ENCODE results near the gene TMOD1. TPM values are rescaled to one million over a fixed set of nuclear protein-coding genes. Genes with fewer than 3 reads are reported as not detected.

TMOD1 gene
- total RNA-seq, 4 donors from 2014 or later = 33.4 to 38.6 (median 37.0) TPM

DNA sequence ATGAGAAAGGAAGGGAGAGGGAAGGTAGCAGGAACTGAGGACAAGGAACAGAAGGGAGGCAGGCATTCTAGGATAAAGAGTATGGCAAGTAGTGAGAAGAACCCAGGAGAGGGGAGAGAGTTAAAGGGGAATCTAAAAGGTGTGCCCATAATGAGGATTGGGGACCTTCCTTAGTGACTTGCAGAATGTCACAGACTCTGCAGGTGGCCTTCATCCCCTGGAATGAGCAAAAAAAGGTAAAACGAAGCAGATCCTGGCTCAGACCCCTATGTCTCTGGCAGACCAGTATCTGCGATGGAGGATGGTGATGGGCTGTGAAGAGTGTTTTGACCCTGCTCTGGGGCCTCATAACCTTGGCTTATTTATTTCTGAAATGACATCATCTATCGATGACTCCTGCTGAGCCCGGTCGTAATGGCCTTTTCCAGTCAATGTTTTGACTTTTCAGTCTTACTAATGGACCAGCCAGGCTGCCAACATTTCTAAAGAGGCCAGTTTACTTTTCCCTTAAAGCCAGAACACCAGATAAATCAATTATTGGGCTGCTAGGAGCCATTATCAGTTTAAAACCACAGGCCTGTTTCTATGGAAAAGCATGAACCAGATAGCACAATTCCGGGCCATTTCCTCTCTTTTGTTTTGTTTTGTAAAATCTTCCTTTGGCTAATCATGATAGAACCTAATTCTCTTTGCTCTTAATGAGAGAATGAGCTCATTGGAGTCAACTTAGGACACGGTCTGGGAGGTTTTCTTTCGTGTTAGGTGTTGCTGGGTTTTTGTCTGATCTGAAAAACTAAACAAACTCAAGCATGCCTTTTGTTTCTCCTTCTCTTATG lies 3.1 kb downstream of the TMOD1 start:
- Histone ChIP-seq H3K9me3 (no peaks in the 10 kb centered on the region), H3K27ac (peak overlapping the region in 2 of 3 donors; percentile 82 to 87), H3K4me1 (peaks cover 35 to 36% of the 10 kb centered on the region in 2 donors), H3K27me3 (no peaks in the 10 kb centered on the region), H3K36me3 (no peaks in the 10 kb centered on the region), H3K4me3 (replicated peaks in 1 of 3) (no peak overlapping the region)
- 56 to 68% methylated on average over 8 of the region's 8 CpGs for WGBS, 2 donors
- TF ChIP-seq, protein P1, sequence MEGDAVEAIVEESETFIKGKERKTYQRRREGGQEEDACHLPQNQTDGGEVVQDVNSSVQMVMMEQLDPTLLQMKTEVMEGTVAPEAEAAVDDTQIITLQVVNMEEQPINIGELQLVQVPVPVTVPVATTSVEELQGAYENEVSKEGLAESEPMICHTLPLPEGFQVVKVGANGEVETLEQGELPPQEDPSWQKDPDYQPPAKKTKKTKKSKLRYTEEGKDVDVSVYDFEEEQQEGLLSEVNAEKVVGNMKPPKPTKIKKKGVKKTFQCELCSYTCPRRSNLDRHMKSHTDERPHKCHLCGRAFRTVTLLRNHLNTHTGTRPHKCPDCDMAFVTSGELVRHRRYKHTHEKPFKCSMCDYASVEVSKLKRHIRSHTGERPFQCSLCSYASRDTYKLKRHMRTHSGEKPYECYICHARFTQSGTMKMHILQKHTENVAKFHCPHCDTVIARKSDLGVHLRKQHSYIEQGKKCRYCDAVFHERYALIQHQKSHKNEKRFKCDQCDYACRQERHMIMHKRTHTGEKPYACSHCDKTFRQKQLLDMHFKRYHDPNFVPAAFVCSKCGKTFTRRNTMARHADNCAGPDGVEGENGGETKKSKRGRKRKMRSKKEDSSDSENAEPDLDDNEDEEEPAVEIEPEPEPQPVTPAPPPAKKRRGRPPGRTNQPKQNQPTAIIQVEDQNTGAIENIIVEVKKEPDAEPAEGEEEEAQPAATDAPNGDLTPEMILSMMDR (IDR thresholded peaks at IDR 0.05) = no peak
- no peak for TF ChIP-seq POLR2A (IDR thresholded peaks at IDR 0.05)
- intact Hi-C loops (cut with DNase I) = no loop called here
- no peak for DNase-seq

DNA sequence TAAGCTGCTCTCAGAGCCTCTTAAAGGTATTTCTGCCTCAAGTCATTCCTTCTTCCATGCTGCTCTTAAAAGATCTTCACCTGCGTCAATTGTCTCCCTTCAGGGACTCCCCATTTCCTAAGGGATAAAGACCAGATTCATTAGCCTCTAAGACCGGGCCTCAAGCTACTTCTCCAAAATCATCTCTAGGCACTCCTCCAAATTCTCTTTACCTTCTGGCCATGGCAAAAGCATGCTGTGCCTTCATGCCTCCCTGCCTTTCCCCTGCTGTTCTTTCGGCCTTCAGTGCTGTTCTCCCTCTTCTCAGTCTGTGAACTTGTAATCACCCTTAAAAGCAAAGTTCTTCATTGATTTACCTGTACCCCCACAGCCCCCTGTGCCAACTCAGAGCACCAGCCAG lies 4.4 kb downstream of the TMOD1 start:
- DNase-seq = no peak
- 98 to 99% methylated on average over 3 of the region's 3 CpGs for WGBS, 2 donors
- TF ChIP-seq POLR2A (IDR thresholded peaks at IDR 0.05) = no peak
- TF ChIP-seq, protein P1 (IDR thresholded peaks at IDR 0.05) = no peak
- intact Hi-C loops (cut with DNase I) = no loop called here
- Histone ChIP-seq H3K36me3 (no peaks in the 10 kb centered on the region), H3K4me3 (replicated peaks in 1 of 3) (no peak overlapping the region), H3K9me3 (no peaks in the 10 kb centered on the region), H3K4me1 (peaks cover 31 to 38% of the 10 kb centered on the region in 2 donors), H3K27me3 (no peaks in the 10 kb centered on the region), H3K27ac (peak overlapping the region in 1 of 3 donors; percentile 82)

DNA sequence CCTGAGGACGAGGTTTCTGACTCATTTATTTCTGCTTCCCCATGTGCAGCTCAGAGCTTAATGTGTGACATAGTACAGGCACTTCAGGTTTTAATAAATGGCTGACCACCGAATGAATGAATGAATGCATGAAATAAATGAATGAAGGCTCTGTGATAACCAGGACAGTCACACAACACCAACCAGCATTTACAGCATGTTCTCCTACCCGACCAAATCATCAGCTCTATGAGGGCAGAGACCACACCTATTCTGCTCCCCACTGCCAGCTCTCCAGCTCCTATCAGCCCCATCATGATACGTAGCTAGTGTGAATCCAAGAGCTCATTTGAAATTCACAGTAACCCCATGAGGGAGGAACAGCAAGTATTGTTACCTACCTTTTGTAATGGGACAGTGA lies 4.8 kb downstream of the TMOD1 start:
- intact Hi-C loops (cut with DNase I) = no loop called here
- peaks cover 31 to 43% of the 10 kb centered on the region in 2 donors for H3K4me1 ChIP-seq
- no peak for TF ChIP-seq POLR2A (IDR thresholded peaks at IDR 0.05)
- TF ChIP-seq, protein P1 (IDR thresholded peaks at IDR 0.05) = no peak
- H3K27ac ChIP-seq = no peak overlapping the region
- no peak for DNase-seq
- H3K36me3 ChIP-seq = no peaks in the 10 kb centered on the region
- H3K27me3 ChIP-seq = no peaks in the 10 kb centered on the region
- H3K9me3 ChIP-seq = no peaks in the 10 kb centered on the region
- 90 to 94% methylated on average over 4 of the region's 4 CpGs for WGBS, 2 donors
- no peak overlapping the region for H3K4me3 ChIP-seq (replicated peaks in 1 of 3)

DNA sequence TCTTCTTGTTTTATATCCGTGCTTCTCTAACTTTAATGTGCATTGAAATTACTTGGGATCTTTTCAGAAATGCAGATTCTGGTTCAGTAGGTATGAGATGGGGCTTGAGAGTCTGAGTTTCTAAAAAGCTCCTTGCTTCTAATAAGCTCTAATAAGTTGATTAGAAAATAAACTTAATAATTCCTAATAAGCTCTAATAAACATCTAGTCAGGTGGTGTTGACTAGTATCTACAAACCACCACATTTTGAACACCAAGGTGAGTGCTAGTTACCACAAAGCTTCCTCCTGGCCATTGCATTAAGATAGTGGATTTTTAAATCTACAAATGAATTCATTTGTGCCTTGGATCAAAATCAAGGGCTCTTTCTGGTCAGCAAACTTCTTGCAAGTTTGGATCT lies 5.3 kb downstream of the TMOD1 start:
- Histone ChIP-seq H3K27me3 (no peaks in the 10 kb centered on the region), H3K4me1 (peaks cover 31 to 48% of the 10 kb centered on the region in 2 donors), H3K36me3 (no peaks in the 10 kb centered on the region), H3K27ac (no peak overlapping the region), H3K9me3 (no peaks in the 10 kb centered on the region), H3K4me3 (replicated peaks in 1 of 3) (no peak overlapping the region)
- TF ChIP-seq, protein P1 (IDR thresholded peaks at IDR 0.05) = no peak
- TF ChIP-seq POLR2A (IDR thresholded peaks at IDR 0.05) = no peak
- DNase-seq = no peak
- intact Hi-C loops (cut with DNase I) = no loop called here
- WGBS, 2 donors = 90% methylated on average over 1 of the region's 1 CpG

DNA sequence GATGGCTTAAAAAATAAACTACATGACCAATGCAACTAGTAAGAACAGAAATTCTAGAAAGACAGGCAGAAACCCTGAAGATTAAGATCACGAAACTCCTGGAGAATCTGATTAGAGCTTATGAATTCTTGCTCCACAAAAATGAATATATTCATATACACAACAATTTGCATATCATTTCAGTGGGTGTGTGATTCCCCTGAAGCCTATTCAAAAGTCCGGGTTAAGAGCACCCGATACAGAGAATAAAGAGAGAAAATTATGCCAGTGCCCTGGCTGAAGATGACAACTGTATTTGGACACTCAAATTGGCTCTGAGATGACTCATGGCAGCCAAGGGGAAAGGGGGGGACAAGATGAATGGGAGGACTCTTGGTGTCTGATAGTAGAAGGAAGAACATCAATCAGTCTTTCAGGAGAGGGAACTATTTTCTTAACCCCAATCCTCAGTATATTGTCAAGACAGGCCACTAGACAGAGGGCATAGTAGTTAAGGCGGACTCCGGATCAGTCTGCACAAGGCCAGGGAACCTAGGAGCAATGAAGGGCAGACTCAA lies 6.0 kb downstream of the TMOD1 start:
- no peak for DNase-seq
- Histone ChIP-seq H3K9me3 (no peaks in the 10 kb centered on the region), H3K4me3 (replicated peaks in 1 of 3) (no peak overlapping the region), H3K4me1 (peaks cover 29 to 48% of the 10 kb centered on the region in 2 donors), H3K27ac (no peak overlapping the region), H3K36me3 (no peaks in the 10 kb centered on the region), H3K27me3 (no peaks in the 10 kb centered on the region)
- TF ChIP-seq, protein P1 (IDR thresholded peaks at IDR 0.05) = no peak
- TF ChIP-seq POLR2A (IDR thresholded peaks at IDR 0.05) = no peak
- WGBS, 2 donors = 91 to 92% methylated on average over 5 of the region's 5 CpGs
- intact Hi-C loops (cut with DNase I) = no loop called here

Data from thyroid gland (tissue), 4 donors.